Lung (tissue), 12 donors: ENCODE measurements around the gene EPB41L4A. TPM values are rescaled to one million over a fixed set of nuclear protein-coding genes. Genes with fewer than 3 reads are reported as not detected.
A peak's percentile ranks its signal among the peaks of the same experiment; 100 is the strongest.

ENCODE experiments used
- ATAC-seq: fragments of 200-7000 bp; cut with Tn5 transposase; one replicate; pipeline ENCODE4 v1.9.1; 2020; ENCODE audit warnings: moderate number of reproducible peaks; ENCODE audit not compliant: insufficient read depth, low FRiP score
- DNase-seq, 3 donors: peaks; one replicate each; pipeline ENCODE4 v3.0.0-alpha.2; 2013 to 2017
- H3K27ac ChIP-seq, 2 donors: one replicate each; pipeline ENCODE4 v1.5.1; 2013; ENCODE audit warnings: mild to moderate bottlenecking in 2 of 2, moderate library complexity in 2 of 2, control low read depth in 1 of 2, inconsistent platforms in 1 of 2, low read depth in 1 of 2, low read length in 1 of 2
- H3K27me3 ChIP-seq, 3 donors: one replicate each; pipeline ENCODE4 v1.5.1; 2013; ENCODE audit warnings: low read length in 2 of 3; ENCODE audit not compliant: control insufficient read depth in 3 of 3, insufficient read depth in 3 of 3
- H3K36me3 ChIP-seq, 4 donors: one replicate each; pipeline ENCODE4 v1.5.1; 2013; ENCODE audit warnings: low read length in 4 of 4, mild to moderate bottlenecking in 1 of 4, moderate library complexity in 1 of 4; ENCODE audit not compliant: control insufficient read depth in 4 of 4, insufficient read depth in 4 of 4
- H3K4me1 ChIP-seq, 5 donors: one replicate each; pipeline ENCODE4 v1.5.1; 2013; ENCODE audit warnings: low read length in 5 of 5, mild to moderate bottlenecking in 2 of 5, moderate library complexity in 1 of 5; ENCODE audit not compliant: control insufficient read depth in 5 of 5, insufficient read depth in 5 of 5
- H3K4me3 ChIP-seq: one replicate; pipeline ENCODE4 v1.5.1; 2013; ENCODE audit warnings: mild to moderate bottlenecking, control low read depth, moderate library complexity
- H3K9ac ChIP-seq, 2 donors: one replicate each; pipeline ENCODE4 v1.5.1; 2013; ENCODE audit warnings: low read length in 2 of 2, control low read depth in 1 of 2; ENCODE audit not compliant: insufficient read depth in 1 of 2
- H3K9me3 ChIP-seq, 4 donors: one replicate each; pipeline ENCODE4 v1.5.1; 2013; ENCODE audit warnings: low read length in 3 of 4, mild to moderate bottlenecking in 1 of 4, moderate library complexity in 1 of 4; ENCODE audit not compliant: control insufficient read depth in 4 of 4, insufficient read depth in 3 of 4
- CTCF ChIP-seq: IDR thresholded peaks from 2 replicates; pipeline ENCODE4 v1.5.1; 2012; ENCODE audit warnings: mild to moderate bottlenecking; ENCODE audit errors: control extremely low read depth, extremely low read depth
- WGBS, 2 donors: extraction: QIAGEN DNeasy Blood & Tissue Kit; methylation state at CpG; one replicate each; pipeline ENCODE4 v1.1.7; 2013; 5-methylcytosine and 5-hydroxymethylcytosine counted together
- polyA plus RNA-seq, 2 donors: library from polyadenylated mRNA; stranded (reverse); fragments of 200-250 nt; gene quantifications; one replicate each; pipeline ENCODE4 v1.2.1, GENCODE V29; 2013
- total RNA-seq, 2 donors: library from RNA; depleted of rRNA in 1 of 2; stranded (reverse); fragments of >200 nt in 1 of 2; gene quantifications; one replicate each; pipeline ENCODE4 v1.2.1, GENCODE V29; 2014 to 2021
- donor health status: control.
- donor health status: control.
- donor health status: Bipolar disorder and iron deficiency.
- donor health status: healthy.
- donor health status: DM: yes; HTN: yes; CAD: no.

The EPB41L4A gene
- total and polyA plus RNA-seq, 4 donors, result 4.6 to 44.5 (median 14.9) TPM

DNA sequence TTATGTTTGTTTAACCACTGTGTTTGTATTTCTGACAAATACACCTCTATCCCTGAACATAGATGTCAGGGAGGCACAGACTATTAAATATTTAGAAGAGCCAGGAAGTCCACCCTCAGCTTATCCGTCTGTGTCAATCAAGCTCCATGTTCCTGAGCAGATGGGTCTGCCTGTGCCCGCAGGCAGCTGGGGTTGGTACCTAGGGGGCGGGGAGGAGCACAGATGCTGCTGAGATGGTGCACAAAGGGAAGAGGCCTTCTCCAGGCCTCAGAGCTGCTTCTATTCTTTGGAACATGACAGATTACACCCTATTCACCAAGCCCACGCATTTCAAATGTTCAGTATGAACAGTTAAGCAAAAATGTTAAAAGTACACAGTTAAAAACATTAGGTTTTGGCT lies 142.1 kb downstream of the EPB41L4A start:
- H3K4me3 ChIP-seq, result no peak overlapping the region
- H3K27ac ChIP-seq, result no peak overlapping the region
- no peak overlapping the region for H3K9ac ChIP-seq
- 65 to 78% methylated on average over 4 of the region's 4 CpGs for WGBS, 2 donors
- H3K36me3 ChIP-seq, result no peaks in the 10 kb centered on the region
- TF ChIP-seq CTCF, result no peak
- no peaks in the 10 kb centered on the region for H3K27me3 ChIP-seq
- no peak for ATAC-seq
- no peaks in the 10 kb centered on the region for H3K9me3 ChIP-seq
- DNase-seq, result no peak
- no peaks in the 10 kb centered on the region for H3K4me1 ChIP-seq

DNA sequence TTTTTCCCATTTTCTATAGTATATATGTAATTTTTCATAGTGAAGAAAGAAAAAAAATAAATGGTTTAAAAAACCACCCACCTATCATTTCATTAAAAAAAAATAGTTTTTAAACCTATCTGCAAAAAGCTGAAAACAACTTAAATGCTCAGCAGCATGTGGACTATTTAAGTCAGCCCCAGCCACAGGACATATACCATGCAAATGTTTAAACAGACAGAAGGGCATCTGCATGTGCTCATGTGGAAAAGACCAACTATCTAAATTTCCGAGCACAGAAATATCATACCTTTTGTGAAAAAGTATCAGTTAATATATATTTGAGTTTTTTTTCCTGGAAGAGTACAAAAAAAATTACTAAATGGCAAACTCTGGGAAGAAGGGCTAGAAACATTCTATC lies 143.4 kb downstream of the EPB41L4A start:
- H3K4me1 ChIP-seq, result peaks cover 0 to 2% (median 0%) of the 10 kb centered on the region in 5 donors
- no peak for DNase-seq

GRCh38 chr5:112270299-112271293 lies 148.5 kb downstream of the EPB41L4A start:
- H3K27ac ChIP-seq, result peak overlapping the region in 1 of 2 donors; percentile 21
- H3K9me3 ChIP-seq, result no peaks in the 10 kb centered on the region
- H3K4me1 ChIP-seq, result peaks cover 0 to 5% (median 2%) of the 10 kb centered on the region in 5 donors
- 85 to 87% methylated on average over 4 of the region's 4 CpGs for WGBS, 2 donors
- H3K9ac ChIP-seq, result no peak overlapping the region
- H3K27me3 ChIP-seq, result no peaks in the 10 kb centered on the region
- no peaks in the 10 kb centered on the region for H3K36me3 ChIP-seq
- ATAC-seq (no peak), DNase-seq (no peak)
- no peak overlapping the region for H3K4me3 ChIP-seq
- TF ChIP-seq CTCF, result no peak

More for the DNA sequence above, 143.4 kb downstream of the EPB41L4A start:
- WGBS, 2 donors, result 90 to 97% methylated on average over 1 of the region's 1 CpG
- no peaks in the 10 kb centered on the region for H3K36me3 ChIP-seq
- no peak overlapping the region for H3K4me3 ChIP-seq
- ATAC-seq, result no peak
- H3K27ac ChIP-seq, result no peak overlapping the region
- H3K9me3 ChIP-seq, result no peaks in the 10 kb centered on the region
- H3K9ac ChIP-seq, result no peak overlapping the region
- no peak for TF ChIP-seq CTCF
- H3K27me3 ChIP-seq, result no peaks in the 10 kb centered on the region
